Activated CD8-positive, alpha-beta memory T cell treated with anti-CD3 and anti-CD28 coated beads, Interleukin-2, amount 10 ng/mL, durations not matched to agents 7 days and 5 days (primary cell): ENCODE data around the gene TMEM169. TPM values are rescaled to one million over a fixed set of nuclear protein-coding genes. Genes with fewer than 3 reads are reported as not detected.

ENCODE experiments used
- ATAC-seq: fragments of 150-1000 bp; cut with Tn5 transposase; one replicate; pipeline ENCODE4 v1.10.0; 2021; ENCODE audit warnings: moderate library complexity
- CTCF ChIA-PET: fragments of 350-600 bp; sonication (Branson Sonifier 250); formaldehyde crosslinking; loops from one replicate; lab custom pipeline; 2021; ENCODE audit warnings: antibody characterized with exemption; lab: Charles Lee
- DNase-seq: peaks from one replicate; pipeline ENCODE4 v3.0.0-alpha.2; 2020
- H3K27ac Mint-ChIP-seq: one replicate; pipeline ENCODE4 v1.8.0; 2021; ENCODE audit warnings: mild to moderate bottlenecking, mixed read lengths
- H3K27me3 Mint-ChIP-seq: one replicate; pipeline ENCODE4 v1.8.0; 2021; ENCODE audit warnings: mixed read lengths
- H3K36me3 Mint-ChIP-seq: one replicate; pipeline ENCODE4 v1.8.0; 2021; ENCODE audit warnings: mild to moderate bottlenecking, mixed read lengths
- H3K4me1 Mint-ChIP-seq: one replicate; pipeline ENCODE4 v1.8.0; 2021; ENCODE audit warnings: mixed read lengths
- H3K4me3 Mint-ChIP-seq: one replicate; pipeline ENCODE4 v1.8.0; 2021; ENCODE audit warnings: mild to moderate bottlenecking, moderate library complexity, mixed read lengths
- H3K9me3 Mint-ChIP-seq: one replicate; pipeline ENCODE4 v1.8.0; 2022; ENCODE audit warnings: low read depth, mixed read lengths
- total RNA-seq, 2 experiments: library from RNA; stranded (reverse); gene quantifications; one replicate each; pipeline ENCODE4 v1.2.3, GENCODE V29; 2021

TMEM169 gene
- total RNA-seq = 1 to 10 TPM in 1 of 2 experiments, under 1 TPM in 1; 0.75 to 1.1 TPM

GRCh38 chr2:216081487-216082116 lies at the start of gene TMEM169, which contains the start of gene PECR:
TSS of gene TMEM169 (plus strand) at chr2:216081919. CDS start at chr2:216095964, 14,045 bp downstream.
TSS of gene PECR (minus strand) at chr2:216081809. CDS start at chr2:216081741, 68 bp downstream.
- peaks cover 54% of the 10 kb centered on the region for H3K4me1 Mint-ChIP-seq
- peak within 1 kb of the TSS; percentile 87 for H3K4me3 Mint-ChIP-seq
- ATAC-seq (peak; percentile 96), DNase-seq (peak; percentile 87)
- peaks cover 6% of the 10 kb centered on the region for H3K36me3 Mint-ChIP-seq
- peak within 1 kb of the TSS; percentile 83 for H3K27ac Mint-ChIP-seq
- H3K9me3 Mint-ChIP-seq = no peaks in the 10 kb centered on the region
- CTCF ChIA-PET = interaction anchor here (1.0 to 4.6 kb wide), 9 partner anchors 12 to 66 kb away, joined by 3 to 28 read pairs (median 4); partner anchors contain the start of gene XRCC5
- no peaks in the 10 kb centered on the region for H3K27me3 Mint-ChIP-seq

- Mint-ChIP-seq H3K4me1 (peaks cover 50% of the 10 kb centered on the region), H3K36me3 (peaks cover 15% of the 10 kb centered on the region), H3K27me3 (no peaks in the 10 kb centered on the region), H3K4me3 (peak overlapping the region; percentile 53), H3K27ac (peak overlapping the region; percentile 97), H3K9me3 (no peaks in the 10 kb centered on the region)
- DNase-seq (no peak), ATAC-seq (peak; percentile 78)
- CTCF ChIA-PET = interaction anchor here (1.0 to 5.4 kb wide), 18 partner anchors 9 to 720 kb away, joined by 3 to 46 read pairs (median 5); partner anchors contain the start of genes ATIC and XRCC5
Observed at GRCh38 chr2:216031960-216032689, 49.6 kb upstream of the TMEM169 start.

- H3K27me3 Mint-ChIP-seq = no peaks in the 10 kb centered on the region
- H3K9me3 Mint-ChIP-seq = no peaks in the 10 kb centered on the region
- CTCF ChIA-PET = interaction anchor here (0.6 to 5.4 kb wide), 31 partner anchors 8 to 721 kb away, joined by 3 to 46 read pairs (median 4); partner anchors contain the start of genes ATIC and XRCC5
- no peak overlapping the region for H3K4me3 Mint-ChIP-seq
- ATAC-seq (no peak), DNase-seq (no peak)
- peaks cover 50% of the 10 kb centered on the region for H3K4me1 Mint-ChIP-seq
- peaks cover 17% of the 10 kb centered on the region for H3K36me3 Mint-ChIP-seq
- no peak overlapping the region for H3K27ac Mint-ChIP-seq
Observed at GRCh38 chr2:216033403-216033802, 48.3 kb upstream of the TMEM169 start.

- H3K4me1 Mint-ChIP-seq = peaks cover 50% of the 10 kb centered on the region
- H3K4me3 Mint-ChIP-seq = no peak overlapping the region
- H3K36me3 Mint-ChIP-seq = peaks cover 17% of the 10 kb centered on the region
- no peak overlapping the region for H3K27ac Mint-ChIP-seq
- no peaks in the 10 kb centered on the region for H3K27me3 Mint-ChIP-seq
- DNase-seq = peak; percentile 88
- CTCF ChIA-PET = interaction anchor here (0.6 to 5.4 kb wide), 31 partner anchors 9 to 386 kb away, joined by 3 to 46 read pairs (median 3); partner anchors contain the start of genes PECR, TMEM169 and XRCC5
- ATAC-seq = peak; percentile 57
- no peaks in the 10 kb centered on the region for H3K9me3 Mint-ChIP-seq
Observed at GRCh38 chr2:216034065-216034464, 47.7 kb upstream of the TMEM169 start.

GRCh38 chr2:216039918-216040317 lies 41.8 kb upstream of the TMEM169 start:
- Mint-ChIP-seq H3K4me1 (peaks cover 4% of the 10 kb centered on the region), H3K27ac (no peak overlapping the region), H3K27me3 (no peaks in the 10 kb centered on the region), H3K9me3 (no peaks in the 10 kb centered on the region), H3K36me3 (peaks cover 19% of the 10 kb centered on the region), H3K4me3 (no peak overlapping the region)
- CTCF ChIA-PET = interaction anchor here (1.3 kb wide), 1 partner anchor 22 kb away, joined by 3 read pairs; no protein-coding TSS in a partner anchor
- DNase-seq = no peak
- ATAC-seq = no peak

- no peak for DNase-seq
- H3K36me3 Mint-ChIP-seq = peaks cover 23% of the 10 kb centered on the region
- no peak for ATAC-seq
- CTCF ChIA-PET = interaction anchor here (1.0 kb wide), 1 partner anchor 9 kb away, joined by 4 read pairs; no protein-coding TSS in a partner anchor
- H3K27ac Mint-ChIP-seq = no peak overlapping the region
- no peak overlapping the region for H3K4me3 Mint-ChIP-seq
- H3K9me3 Mint-ChIP-seq = no peaks in the 10 kb centered on the region
- no peaks in the 10 kb centered on the region for H3K27me3 Mint-ChIP-seq
- peaks cover 12% of the 10 kb centered on the region for H3K4me1 Mint-ChIP-seq
Observed at GRCh38 chr2:216041438-216041837, 40.3 kb upstream of the TMEM169 start.

GRCh38 chr2:216043949-216044348 lies 37.8 kb upstream of the TMEM169 start:
- Mint-ChIP-seq H3K4me3 (no peak overlapping the region), H3K27ac (no peak overlapping the region), H3K36me3 (peaks cover 25% of the 10 kb centered on the region), H3K27me3 (no peaks in the 10 kb centered on the region), H3K4me1 (peaks cover 12% of the 10 kb centered on the region), H3K9me3 (no peaks in the 10 kb centered on the region)
- CTCF ChIA-PET = interaction anchor here (0.7 to 2.9 kb wide), 4 partner anchors 10 to 66 kb away, joined by 3 to 11 read pairs (median 5); partner anchors contain the start of gene XRCC5
- ATAC-seq (no peak), DNase-seq (no peak)

GRCh38 chr2:216044883-216045486 lies 36.7 kb upstream of the TMEM169 start:
- DNase-seq (no peak), ATAC-seq (peak; percentile 91)
- peaks cover 24% of the 10 kb centered on the region for H3K36me3 Mint-ChIP-seq
- peaks cover 12% of the 10 kb centered on the region for H3K4me1 Mint-ChIP-seq
- H3K4me3 Mint-ChIP-seq = no peak overlapping the region
- peak overlapping the region; percentile 3 for H3K27ac Mint-ChIP-seq
- CTCF ChIA-PET = interaction anchor here (0.6 to 2.9 kb wide), 7 partner anchors 8 to 96 kb away, joined by 3 to 11 read pairs (median 3); partner anchors contain the start of gene XRCC5
- H3K9me3 Mint-ChIP-seq = no peaks in the 10 kb centered on the region
- no peaks in the 10 kb centered on the region for H3K27me3 Mint-ChIP-seq

GRCh38 chr2:216047397-216047796 lies 34.3 kb upstream of the TMEM169 start:
- H3K36me3 Mint-ChIP-seq = peaks cover 32% of the 10 kb centered on the region

GRCh38 chr2:216049452-216049851 lies 32.3 kb upstream of the TMEM169 start:
- H3K27me3 Mint-ChIP-seq = no peaks in the 10 kb centered on the region
- H3K27ac Mint-ChIP-seq = no peak overlapping the region
- no peak overlapping the region for H3K4me3 Mint-ChIP-seq
- DNase-seq (no peak), ATAC-seq (no peak)
- peaks cover 12% of the 10 kb centered on the region for H3K4me1 Mint-ChIP-seq
- no peaks in the 10 kb centered on the region for H3K9me3 Mint-ChIP-seq
- H3K36me3 Mint-ChIP-seq = peaks cover 26% of the 10 kb centered on the region
- CTCF ChIA-PET = interaction anchor here (1.2 to 2.4 kb wide), 3 partner anchors 12 to 17 kb away, joined by 3 to 11 read pairs (median 4); no protein-coding TSS in a partner anchor

More at GRCh38 chr2:216047397-216047796, 34.3 kb upstream of the TMEM169 start:
- ATAC-seq = no peak
- Mint-ChIP-seq H3K27me3 (no peaks in the 10 kb centered on the region), H3K9me3 (no peaks in the 10 kb centered on the region), H3K27ac (no peak overlapping the region), H3K4me1 (peaks cover 12% of the 10 kb centered on the region), H3K4me3 (no peak overlapping the region)
- CTCF ChIA-PET = interaction anchor here (2.4 kb wide), 1 partner anchor 13 kb away, joined by 11 read pairs; no protein-coding TSS in a partner anchor
- no peak for DNase-seq

- peaks cover 33% of the 10 kb centered on the region for H3K36me3 Mint-ChIP-seq
Observed at GRCh38 chr2:216051350-216051749, 30.4 kb upstream of the TMEM169 start.

GRCh38 chr2:216052420-216052819 lies 29.3 kb upstream of the TMEM169 start:
- CTCF ChIA-PET = interaction anchor here (1.3 to 1.4 kb wide), 2 partner anchors 18 to 20 kb away, joined by 3 to 4 read pairs; no protein-coding TSS in a partner anchor

More at GRCh38 chr2:216051350-216051749, 30.4 kb upstream of the TMEM169 start:
- no peak for ATAC-seq
- no peaks in the 10 kb centered on the region for H3K9me3 Mint-ChIP-seq
- no peak for DNase-seq
- H3K27ac Mint-ChIP-seq = no peak overlapping the region
- H3K4me1 Mint-ChIP-seq = peaks cover 8% of the 10 kb centered on the region
- CTCF ChIA-PET = interaction anchor here (0.7 to 1.4 kb wide), 3 partner anchors 8 to 19 kb away, joined by 3 to 5 read pairs (median 4); no protein-coding TSS in a partner anchor
- H3K27me3 Mint-ChIP-seq = no peaks in the 10 kb centered on the region
- no peak overlapping the region for H3K4me3 Mint-ChIP-seq

More at GRCh38 chr2:216052420-216052819, 29.3 kb upstream of the TMEM169 start:
- no peak for DNase-seq
- H3K27ac Mint-ChIP-seq = no peak overlapping the region
- H3K9me3 Mint-ChIP-seq = no peaks in the 10 kb centered on the region
- peaks cover 33% of the 10 kb centered on the region for H3K36me3 Mint-ChIP-seq
- ATAC-seq = no peak
- no peaks in the 10 kb centered on the region for H3K27me3 Mint-ChIP-seq
- H3K4me3 Mint-ChIP-seq = no peak overlapping the region
- peaks cover 17% of the 10 kb centered on the region for H3K4me1 Mint-ChIP-seq
